GM19467 (cell line): ENCODE results near the gene GSTM5.
A peak's percentile ranks its signal among the peaks of the same experiment; 100 is the strongest.
"Not testable (repeated sequence)": the region's sequence is repeated elsewhere in the genome, so short reads cannot be mapped to it uniquely, and the experiment has no call there.

Experiments
- ATAC-seq: cut with Tn5 transposase; IDR thresholded peaks from one replicate; pipeline ENCODE4 v1.9.1; 2021; ENCODE audit warnings: mild to moderate bottlenecking, moderate library complexity; ENCODE audit not compliant: unreplicated experiment

GSTM5 gene

DNA sequence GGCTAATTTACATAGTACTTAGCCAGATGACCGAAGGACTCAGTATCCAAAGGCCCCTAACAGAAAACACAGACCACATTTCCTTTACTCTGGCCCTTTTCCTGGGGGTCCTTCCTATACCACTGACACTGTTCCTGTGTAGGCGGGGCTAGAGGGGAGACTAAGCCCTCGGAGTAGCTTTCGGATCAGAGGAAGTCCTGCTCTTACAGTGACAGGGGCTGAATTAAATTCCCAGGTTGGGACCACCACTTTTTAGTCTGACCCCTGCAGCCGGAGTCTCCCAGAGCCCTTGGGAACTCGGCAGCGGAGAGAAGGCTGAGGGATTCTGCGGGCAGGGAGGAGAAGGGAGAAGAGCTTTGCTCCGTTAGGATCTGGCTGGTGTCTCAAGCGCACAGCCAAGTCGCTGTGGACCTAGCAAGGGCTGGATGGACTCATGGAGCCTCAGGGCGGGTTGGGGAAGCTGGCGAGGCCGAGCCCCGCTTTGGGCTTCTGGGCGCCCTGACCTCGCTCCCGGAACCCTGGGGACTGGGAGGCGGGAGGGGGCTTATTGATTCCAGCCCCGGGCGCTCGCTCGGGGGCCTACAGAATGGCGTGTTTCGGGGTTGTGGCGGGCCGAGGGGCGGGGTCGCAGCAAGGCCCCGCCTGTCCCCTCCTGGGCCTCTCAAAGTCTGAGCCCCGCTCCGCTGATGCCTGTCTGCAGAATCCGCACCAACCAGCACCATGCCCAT lies at the start of gene GSTM5:
Gene GSTM5 (plus strand): TSS at position 659 of the 728 bp plus-strand sequence. CDS start 62 bp downstream, at position 721.
- ATAC-seq, result not testable (repeated sequence)

DNA sequence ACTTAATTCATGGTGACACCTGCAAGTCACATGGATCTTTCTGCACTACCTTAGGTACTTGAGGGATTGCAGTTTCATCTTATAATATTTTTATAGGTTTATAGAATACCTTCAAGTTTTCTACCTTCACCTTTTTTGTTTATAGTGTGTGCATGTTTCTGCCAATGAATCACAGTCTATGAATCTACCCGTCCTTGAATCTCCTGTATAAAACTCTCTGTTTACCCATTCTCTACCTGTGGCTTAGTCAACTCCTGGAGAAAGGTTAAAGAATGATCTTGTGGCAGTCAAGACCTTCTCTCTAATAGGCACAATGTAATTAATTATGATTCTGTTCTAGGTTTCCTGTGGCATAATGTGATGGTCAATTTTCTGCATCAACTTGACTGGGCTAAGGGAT lies 47.4 kb upstream of the GSTM5 start:
- no peak for ATAC-seq

DNA sequence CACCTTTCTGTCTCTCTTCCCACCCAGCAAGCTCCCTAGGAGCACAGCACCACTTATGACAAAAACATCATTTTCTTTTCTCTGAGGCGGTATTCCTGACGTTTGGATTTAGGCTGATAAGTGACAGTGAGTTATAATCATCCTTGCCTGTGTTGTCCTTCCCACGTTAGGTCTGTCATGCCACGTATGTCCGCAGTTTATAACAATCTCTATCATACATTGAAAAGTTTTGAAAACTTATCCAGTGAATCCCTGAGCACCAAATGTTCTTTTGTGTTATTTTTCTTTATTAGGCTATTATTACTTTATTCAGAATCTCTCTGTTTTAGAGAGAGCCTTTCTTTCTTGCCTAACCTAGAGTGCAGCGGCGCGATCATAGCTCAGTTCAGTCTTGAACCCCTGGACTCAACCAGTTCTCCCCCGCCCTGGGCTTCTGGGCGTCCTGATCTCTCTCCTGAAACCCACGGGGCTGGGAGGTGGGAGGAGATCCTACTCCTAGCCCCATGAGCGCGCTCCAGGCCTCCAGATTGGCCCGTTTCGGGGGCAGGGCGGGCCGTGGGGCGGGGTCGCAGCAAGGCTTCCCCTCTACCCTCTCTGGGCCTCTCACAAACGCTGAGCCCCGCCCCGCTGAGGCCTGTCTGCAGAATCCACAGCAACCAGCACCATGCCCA lies 44.5 kb upstream of the GSTM5 start, which contains the start of gene GSTM2:
Gene GSTM2 (plus strand): TSS at position 606 of the 671 bp plus-strand sequence. CDS start 59 bp downstream, at position 665.
- peak; percentile 88 for ATAC-seq

DNA sequence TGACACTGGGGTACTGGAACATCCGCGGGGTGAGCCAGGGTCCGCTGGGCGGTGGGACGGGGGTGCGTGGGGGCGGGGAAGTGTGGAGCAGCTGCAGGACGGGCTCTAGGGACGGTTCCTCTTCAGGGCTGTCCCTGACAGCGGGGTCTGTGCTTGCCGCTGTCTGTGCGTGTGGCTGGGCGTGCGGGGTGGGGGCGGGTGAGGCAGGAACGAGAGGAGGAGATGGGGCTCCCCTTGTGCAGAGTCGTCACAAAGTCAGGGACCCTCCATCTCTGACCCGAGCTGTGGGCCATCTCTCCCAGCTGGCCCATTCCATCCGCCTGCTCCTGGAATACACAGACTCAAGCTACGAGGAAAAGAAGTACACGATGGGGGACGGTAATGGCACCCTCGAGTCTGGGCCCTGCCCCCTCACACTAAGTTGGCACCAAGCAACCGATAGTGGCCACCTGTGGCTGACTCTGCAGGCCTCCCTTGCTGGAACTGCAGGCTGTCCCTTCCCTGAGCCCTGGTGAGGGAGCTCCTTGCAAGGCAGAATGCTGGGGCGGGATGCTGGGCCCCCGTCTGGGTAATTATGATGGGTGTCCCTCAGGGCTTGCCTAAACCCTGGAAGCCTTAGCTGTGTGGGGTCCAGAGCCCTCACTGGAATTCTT lies 43.8 kb upstream of the GSTM5 start:
- ATAC-seq, result peak; percentile 25

DNA sequence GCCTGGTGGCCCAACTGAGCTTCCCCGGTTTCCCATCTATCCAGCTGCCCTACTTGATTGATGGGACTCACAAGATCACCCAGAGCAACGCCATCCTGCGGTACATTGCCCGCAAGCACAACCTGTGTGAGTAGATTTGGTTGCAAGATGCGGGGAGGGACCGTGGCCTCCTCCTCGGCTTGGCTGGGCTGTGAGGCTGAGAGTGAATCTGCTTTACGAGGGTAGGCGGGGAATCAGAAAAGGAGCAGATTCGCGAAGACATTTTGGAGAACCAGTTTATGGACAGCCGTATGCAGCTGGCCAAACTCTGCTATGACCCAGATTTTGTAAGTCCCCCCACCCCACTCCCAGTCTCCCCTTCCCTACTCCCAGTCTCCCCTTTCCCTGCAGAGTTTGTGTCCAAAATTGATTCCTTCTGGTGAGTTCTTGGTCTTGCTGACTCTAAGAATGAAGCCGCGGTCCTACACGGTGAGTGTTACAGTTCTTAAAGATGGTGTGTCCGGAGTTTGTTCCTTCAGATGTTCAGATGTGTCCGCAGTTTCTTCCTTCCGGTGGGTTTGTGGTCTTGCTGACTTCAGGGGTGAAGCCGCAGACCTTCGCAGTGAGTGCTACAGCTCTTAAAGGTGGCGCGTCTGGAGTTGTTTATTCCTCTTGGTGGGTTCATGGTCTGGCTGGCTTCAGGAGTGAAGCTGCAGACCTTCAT lies 42.7 kb upstream of the GSTM5 start:
- ATAC-seq, result no peak

DNA sequence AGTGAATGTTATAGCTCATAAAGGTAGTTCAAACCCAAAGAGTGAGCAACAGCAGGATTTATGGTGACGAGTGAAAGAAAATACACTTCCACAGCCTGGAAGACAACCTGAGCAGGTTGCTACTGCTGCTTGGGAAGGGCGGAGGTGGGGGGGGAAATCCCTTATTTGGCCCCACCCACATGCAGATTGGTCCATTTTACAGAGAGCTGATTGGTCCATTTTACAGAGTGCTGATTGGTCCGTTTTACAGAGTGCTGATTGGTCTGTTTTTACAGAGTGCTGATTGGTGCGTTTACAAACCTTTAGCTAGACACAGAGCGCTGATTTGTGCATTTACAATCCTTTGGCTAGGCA lies 42.1 kb upstream of the GSTM5 start:
- ATAC-seq, result not testable (repeated sequence)

DNA sequence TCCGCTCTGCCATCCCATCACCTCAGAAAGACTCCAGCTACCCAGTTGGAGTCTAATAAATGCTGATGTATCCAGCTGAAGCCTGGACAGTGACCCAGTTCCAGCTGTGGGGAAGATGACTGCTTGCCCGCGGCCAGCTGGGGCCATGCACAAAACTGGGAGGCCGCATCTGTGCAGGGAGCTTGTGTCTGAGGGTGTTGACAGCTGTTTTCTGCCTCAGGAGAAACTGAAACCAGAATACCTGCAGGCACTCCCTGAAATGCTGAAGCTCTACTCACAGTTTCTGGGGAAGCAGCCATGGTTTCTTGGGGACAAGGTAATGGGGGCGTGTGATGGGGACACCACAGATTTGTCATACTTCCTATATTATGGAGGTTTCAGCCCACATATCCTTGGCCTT lies 41.0 kb upstream of the GSTM5 start:
- ATAC-seq, result no peak

DNA sequence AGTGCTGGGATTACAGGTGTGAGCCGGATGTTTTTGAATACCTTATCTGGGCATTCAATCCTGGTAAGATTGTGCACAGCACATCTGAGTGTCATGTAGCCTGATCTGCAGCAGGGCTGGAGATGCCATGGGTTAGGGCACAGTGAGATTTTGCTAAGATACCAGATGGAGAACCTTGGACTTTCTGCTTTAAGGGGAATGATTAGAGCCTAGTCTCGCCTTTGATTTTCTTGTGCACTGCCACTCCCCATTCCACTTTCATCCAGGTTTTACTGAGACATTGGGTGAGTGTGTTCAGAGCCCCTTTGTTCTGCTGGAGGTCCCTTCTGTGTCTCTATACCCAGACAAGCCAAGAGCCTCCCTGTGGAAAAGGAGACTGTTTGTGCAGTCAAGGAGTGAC lies 38.2 kb upstream of the GSTM5 start:
- not testable (repeated sequence) for ATAC-seq

DNA sequence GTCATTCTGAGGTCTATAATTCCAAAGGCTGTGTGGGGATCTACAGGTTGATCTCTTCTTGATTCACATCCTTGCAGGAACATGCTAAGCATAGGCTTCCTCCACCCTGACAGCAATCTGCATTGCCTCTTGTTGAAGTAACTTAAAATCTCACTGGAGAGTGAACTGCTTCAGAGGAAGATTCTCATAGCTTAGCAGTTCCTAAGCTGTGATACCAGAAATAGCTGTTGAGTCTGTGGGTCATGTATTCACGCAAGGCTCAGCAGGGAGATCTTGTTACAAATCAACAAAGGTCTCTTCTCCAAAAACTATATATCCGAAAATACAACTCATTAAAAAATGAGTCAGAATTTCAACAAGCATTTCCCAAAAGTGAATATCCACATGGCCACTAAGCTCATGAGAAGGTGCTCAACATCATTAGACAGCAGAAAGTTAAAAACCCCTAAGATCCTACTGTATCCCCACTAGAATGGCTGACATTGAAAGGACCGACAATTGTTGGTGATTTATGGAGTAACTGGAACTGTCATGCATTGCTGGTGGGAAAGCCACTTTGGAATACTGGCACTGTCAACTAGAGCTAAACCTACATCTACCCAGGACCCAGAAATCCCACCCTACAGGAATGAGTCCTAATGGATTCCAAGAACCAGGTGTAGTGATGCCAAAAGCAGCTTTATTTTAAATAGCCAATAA lies 35.2 kb upstream of the GSTM5 start:
- not testable (repeated sequence) for ATAC-seq

DNA sequence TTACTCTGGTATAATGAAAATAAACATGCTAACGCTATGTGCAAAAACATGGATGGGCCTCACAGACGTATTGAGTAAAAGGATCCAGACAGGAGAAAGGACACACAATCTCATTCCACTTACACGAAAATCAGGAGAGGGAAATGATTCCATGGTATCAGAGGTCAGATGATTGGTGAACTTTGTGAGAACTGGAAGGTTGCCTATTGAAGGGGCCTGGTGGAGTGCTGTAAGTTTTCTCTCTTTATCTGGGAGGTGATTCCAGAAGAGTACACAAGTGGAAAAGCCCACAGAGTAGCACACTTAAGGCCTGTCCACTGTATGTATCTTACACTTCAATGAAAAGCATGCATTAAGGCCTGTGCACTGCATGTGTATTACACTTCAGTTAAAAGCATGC lies 34.6 kb upstream of the GSTM5 start:
- ATAC-seq, result no peak

DNA sequence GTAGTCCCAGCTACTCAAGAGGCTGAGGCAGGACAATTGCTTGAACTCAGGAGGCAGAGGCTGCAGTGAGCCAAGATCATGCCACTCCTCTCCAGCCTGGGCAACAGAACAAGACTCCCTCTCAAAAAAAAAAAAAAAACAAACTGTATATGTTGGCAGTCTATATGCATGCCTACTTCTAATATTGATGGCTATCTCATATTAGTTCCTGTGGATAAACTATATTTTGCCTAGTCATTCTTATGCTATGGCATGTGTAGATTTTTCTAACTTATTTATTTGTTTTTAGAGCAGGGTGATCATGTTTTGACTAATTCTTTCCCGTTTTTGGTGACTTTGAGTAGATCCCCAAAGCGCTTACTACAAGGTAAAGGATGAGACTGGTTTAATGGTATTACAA lies 33.4 kb upstream of the GSTM5 start:
- ATAC-seq, result not testable (repeated sequence)

DNA sequence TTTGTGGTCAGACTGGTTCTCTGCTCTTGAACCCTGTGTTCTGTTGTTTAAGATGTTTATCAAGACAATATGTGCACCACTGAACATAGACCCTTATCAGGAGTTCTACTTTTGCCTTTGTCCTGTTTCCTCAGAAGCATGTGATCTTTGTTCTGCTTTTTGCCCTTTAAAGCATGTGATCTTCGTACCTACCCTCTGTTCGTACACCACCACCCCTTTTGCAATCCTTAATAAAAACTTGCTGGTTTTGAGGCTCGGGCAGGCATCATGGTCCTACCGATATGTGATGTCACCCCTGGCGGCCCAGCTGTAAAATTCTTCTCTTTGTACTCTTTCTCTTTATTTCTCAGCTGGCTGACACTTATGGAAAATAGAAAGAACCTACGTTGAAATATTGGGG lies 27.3 kb upstream of the GSTM5 start:
- not testable (repeated sequence) for ATAC-seq

DNA sequence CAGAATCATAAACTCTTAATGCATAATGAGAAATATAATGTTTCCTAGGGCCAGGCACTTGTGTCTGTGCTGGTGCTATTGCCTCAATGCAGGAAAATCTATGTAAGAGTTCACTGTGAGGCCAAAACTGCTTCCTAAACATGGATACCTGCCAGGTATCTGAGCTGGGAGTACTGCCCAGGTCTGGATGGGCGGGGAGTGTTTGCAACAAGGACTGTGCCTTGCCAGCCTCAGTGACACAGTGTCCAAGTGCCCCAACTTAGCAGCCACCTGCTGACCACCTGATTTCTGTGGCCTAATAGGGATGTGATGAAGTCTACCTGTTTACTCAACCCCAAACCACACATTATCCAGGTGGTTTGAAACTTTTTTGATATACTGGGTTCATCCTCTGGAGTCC lies 26.7 kb upstream of the GSTM5 start:
- ATAC-seq, result not testable (repeated sequence)

DNA sequence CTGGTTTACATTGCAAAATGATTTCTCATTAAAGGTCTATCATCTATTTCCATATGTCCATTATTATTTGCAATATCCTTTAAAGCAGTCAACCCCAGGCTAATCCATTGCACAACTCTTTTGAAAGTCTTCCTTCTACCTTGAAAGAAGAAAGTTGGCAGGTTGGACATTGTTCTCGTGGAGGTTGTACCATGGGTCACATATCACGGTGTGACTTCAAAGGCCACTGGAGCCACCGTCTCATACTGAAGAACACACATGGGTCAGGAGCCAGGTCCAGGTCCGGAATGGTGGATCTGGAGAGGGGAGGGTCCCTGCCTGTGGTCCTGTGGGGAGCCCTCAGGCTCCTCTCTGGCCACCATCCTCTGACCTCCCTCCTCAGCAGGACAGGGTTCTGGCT lies 26.2 kb upstream of the GSTM5 start:
- not testable (repeated sequence) for ATAC-seq

DNA sequence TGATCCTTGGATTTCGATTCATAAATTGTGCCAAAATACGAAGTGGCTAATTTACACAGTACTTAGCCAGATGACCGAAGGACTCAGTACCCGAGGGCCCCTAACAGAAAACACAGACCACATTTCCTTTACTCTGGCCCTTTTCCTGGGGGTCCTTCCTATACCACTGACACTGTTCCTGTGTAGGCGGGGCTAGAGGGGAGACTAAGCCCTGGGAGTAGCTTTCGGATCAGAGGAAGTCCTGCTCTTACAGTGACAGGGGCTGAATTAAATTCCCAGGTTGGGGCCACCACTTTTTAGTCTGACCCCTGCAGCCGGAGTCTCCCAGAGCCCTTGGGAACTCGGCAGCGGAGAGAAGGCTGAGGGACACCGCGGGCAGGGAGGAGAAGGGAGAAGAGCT lies 24.9 kb upstream of the GSTM5 start:
- ATAC-seq, result not testable (repeated sequence)

DNA sequence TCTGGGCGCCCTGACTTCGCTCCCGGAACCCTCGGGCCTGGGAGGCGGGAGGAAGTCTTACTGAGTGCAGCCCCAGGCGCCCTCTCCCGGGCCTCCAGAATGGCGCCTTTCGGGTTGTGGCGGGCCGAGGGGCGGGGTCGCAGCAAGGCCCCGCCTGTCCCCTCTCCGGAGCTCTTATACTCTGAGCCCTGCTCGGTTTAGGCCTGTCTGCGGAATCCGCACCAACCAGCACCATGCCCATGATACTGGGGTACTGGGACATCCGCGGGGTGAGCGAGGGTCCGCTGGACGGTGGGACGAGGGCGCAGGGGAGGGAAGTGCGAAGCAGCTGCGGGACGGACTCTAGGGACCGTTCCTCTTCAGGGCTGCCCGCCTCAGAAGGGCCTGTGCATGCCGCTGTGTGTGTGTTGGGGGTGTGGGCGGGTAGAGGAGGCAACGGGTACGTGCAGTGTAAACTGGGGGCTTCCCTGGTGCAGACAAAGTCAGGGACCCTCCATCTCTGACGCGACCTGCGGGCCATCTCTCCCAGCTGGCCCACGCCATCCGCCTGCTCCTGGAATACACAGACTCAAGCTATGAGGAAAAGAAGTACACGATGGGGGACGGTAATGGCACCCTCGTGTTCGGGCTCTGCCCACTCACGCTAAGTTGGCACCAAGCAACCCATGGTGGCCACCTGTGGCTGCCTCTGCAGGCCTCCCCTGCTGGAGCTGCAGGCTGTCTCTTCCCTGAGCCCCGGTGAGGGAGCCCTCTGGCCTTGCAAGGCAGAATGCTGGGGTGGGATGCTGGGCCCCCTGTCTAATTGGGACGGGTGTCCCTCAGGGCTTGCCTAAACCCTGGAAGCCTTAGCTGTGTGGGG lies 24.2 kb upstream of the GSTM5 start, which contains the start of gene GSTM1:
Gene GSTM1 (plus strand): TSS at position 177 of the 859 bp plus-strand sequence. CDS start 57 bp downstream, at position 234.
- peak; percentile 88 for ATAC-seq

DNA sequence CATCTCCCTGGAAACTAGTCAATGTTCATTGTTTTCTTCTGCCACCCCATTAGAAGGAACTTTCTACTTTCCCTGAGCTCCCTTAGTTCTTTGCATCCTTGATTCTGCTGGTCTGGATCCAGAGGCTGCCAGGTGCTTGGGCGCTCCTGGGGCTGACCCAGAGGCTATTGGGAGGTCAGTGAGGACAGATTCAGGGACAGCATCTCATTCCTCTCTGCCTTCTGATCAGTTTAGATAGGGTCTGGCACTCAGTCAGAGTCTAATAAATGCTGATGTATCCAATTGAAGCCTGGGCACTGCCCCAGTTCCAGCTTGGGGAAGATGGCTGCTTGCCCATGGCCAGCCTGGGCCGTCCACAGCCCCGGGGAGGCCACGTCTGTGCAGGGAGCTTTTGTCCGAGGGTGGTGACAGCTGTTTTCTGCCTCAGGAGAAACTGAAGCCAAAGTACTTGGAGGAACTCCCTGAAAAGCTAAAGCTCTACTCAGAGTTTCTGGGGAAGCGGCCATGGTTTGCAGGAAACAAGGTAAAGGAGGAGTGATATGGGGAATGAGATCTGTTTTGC lies 22.1 kb upstream of the GSTM5 start:
- no peak for ATAC-seq

DNA sequence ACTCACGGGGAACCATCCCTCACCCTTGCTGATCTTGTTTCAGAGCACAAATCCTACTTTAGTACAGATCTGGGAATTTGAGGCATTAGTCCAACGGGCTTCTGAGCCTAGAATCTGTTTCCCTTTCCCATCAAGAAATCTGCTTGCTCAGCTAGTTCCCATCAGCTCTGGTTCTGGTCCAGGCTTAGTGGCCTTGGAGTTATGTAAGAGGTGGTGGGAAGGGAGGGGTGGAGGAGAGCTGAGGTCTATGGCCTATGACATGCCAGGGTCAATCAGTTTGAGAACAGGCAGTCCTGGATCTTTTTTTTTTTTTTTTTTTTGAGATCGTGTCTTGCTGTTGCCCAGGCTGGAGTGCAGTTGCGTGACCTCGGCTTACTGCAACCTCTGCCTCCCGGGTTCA lies 20.3 kb upstream of the GSTM5 start:
- ATAC-seq, result no peak

DNA sequence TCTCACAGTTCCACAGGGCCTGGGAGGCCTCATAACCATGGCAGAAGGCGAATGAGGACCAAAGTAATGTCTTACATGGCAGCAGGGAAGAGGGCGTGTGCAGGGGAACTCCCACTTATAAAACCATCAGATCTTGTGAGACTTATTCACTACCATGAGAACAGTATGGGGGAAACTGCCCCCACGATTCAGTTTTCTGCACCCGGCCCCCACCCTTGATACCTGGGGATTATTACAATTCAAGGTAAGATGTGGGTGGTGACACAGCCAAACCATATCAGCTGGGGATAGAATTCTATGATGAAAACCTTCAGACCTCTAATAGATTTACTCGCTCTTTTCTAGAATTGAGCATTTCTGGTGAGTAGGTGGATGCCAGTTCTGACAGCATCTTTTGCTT lies 17.7 kb upstream of the GSTM5 start:
- ATAC-seq, result not testable (repeated sequence)
